CD14-positive monocyte (primary cell): ENCODE results near the gene EYS. TPM values are rescaled to one million over a fixed set of nuclear protein-coding genes. Genes with fewer than 3 reads are reported as not detected.

Experiments used
- DNase-seq, 3 donors: peaks; one replicate each; pipeline ENCODE4 v3.0.0-alpha.2; 2011 to 2022
- H2AFZ ChIP-seq: 2 replicates; pipeline ENCODE4 v1.6.0; 2012; ENCODE audit warnings: mild to moderate bottlenecking, low read depth, low read length, inconsistent platforms; ENCODE audit not compliant: insufficient read depth, poor library complexity, severe bottlenecking
- H3K27ac ChIP-seq, 2 donors: 1 replicate in 1 of 2; 2 replicates in 1 of 2; pipeline ENCODE4 v1.5.1; 2012 to 2013; ENCODE audit warnings: low read length in 2 of 2, control low read depth in 1 of 2, inconsistent platforms in 1 of 2, low read depth in 1 of 2, mild to moderate bottlenecking in 1 of 2
- H3K27me3 ChIP-seq, 2 donors: one replicate each; pipeline versions ENCODE4 v1.6.0 to v1.6.1; 2011 to 2013; ENCODE audit warnings: low read length in 2 of 2; ENCODE audit not compliant: control insufficient read depth in 2 of 2, insufficient read depth in 2 of 2
- H3K36me3 ChIP-seq, 2 donors: replicated peaks in 1 of 2; 1 replicate in 1 of 2; 2 replicates in 1 of 2; pipeline versions ENCODE4 v1.5.1 to v1.6.1; 2012 to 2013; ENCODE audit warnings: low read length in 2 of 2, control low read depth in 1 of 2, inconsistent platforms in 1 of 2, mild to moderate bottlenecking in 1 of 2; ENCODE audit not compliant: insufficient read depth in 2 of 2, control insufficient read depth in 1 of 2
- H3K4me1 ChIP-seq, 2 donors: 1 replicate in 1 of 2; 2 replicates in 1 of 2; pipeline versions ENCODE4 v1.5.1 to v1.6.1; 2012 to 2013; ENCODE audit warnings: low read length in 2 of 2, control low read depth in 1 of 2, inconsistent platforms in 1 of 2, mild to moderate bottlenecking in 1 of 2, moderate library complexity in 1 of 2; ENCODE audit not compliant: insufficient read depth in 2 of 2, control insufficient read depth in 1 of 2
- H3K4me2 ChIP-seq: replicated peaks from 2 replicates; pipeline ENCODE3; 2012; ENCODE audit warnings: low read length, moderate library complexity, mild to moderate bottlenecking; ENCODE audit not compliant: poor library complexity, severe bottlenecking; ENCODE audit errors: extremely low read depth
- H3K4me3 ChIP-seq, 3 experiments: fragments of 200-600 bp in 1 of 3; sonication (generic) in 1 of 3; replicated peaks in 1 of 3; 1 replicate in 2 of 3; 2 replicates in 1 of 3; pipeline ENCODE4 v1.5.1; 2011 to 2013; ENCODE audit warnings: low read length in 3 of 3, mild to moderate bottlenecking in 3 of 3, control low read depth in 2 of 3, low read depth in 2 of 3, inconsistent platforms in 1 of 3, moderate library complexity in 1 of 3
- H3K79me2 ChIP-seq: 2 replicates; pipeline ENCODE4 v1.6.0; 2012; ENCODE audit warnings: mild to moderate bottlenecking, control low read depth, inconsistent platforms, low read length, moderate library complexity; ENCODE audit not compliant: insufficient read depth
- H3K9ac ChIP-seq: 2 replicates; pipeline ENCODE4 v1.6.0; 2017; ENCODE audit warnings: low read length, mild to moderate bottlenecking; ENCODE audit not compliant: insufficient read depth, poor library complexity, severe bottlenecking
- H3K9me3 ChIP-seq, 2 donors: replicated peaks in 1 of 2; 1 replicate in 1 of 2; 2 replicates in 1 of 2; pipeline versions ENCODE4 v1.5.1 to v1.6.1; 2012 to 2013; ENCODE audit warnings: low read length in 2 of 2, control low read depth in 1 of 2; ENCODE audit not compliant: control insufficient read depth in 1 of 2, insufficient read depth in 1 of 2
- H4K20me1 ChIP-seq: 2 replicates; pipeline ENCODE4 v1.6.0; 2012; ENCODE audit warnings: mild to moderate bottlenecking, low read length, control low read depth, moderate library complexity; ENCODE audit not compliant: insufficient read depth
- H3K27ac Mint-ChIP-seq, 7 donors: one replicate each; pipeline ENCODE4 v1.8.0; 2020; ENCODE audit warnings: mild to moderate bottlenecking in 7 of 7, mixed read lengths in 7 of 7, moderate library complexity in 6 of 7, inconsistent platforms in 2 of 7
- H3K27me3 Mint-ChIP-seq, 3 donors: one replicate each; pipeline ENCODE4 v1.8.0; 2021 to 2022; ENCODE audit warnings: low read depth in 3 of 3, mild to moderate bottlenecking in 3 of 3, mixed read lengths in 3 of 3, moderate library complexity in 3 of 3, inconsistent platforms in 1 of 3
- H3K36me3 Mint-ChIP-seq, 2 donors: one replicate each; pipeline ENCODE4 v1.8.0; 2020; ENCODE audit warnings: mixed read lengths in 2 of 2, inconsistent platforms in 1 of 2, mild to moderate bottlenecking in 1 of 2
- H3K4me1 Mint-ChIP-seq: one replicate; pipeline ENCODE4 v1.8.0; 2020; ENCODE audit warnings: mild to moderate bottlenecking, mixed read lengths
- H3K4me3 Mint-ChIP-seq, 2 donors: one replicate each; pipeline ENCODE4 v1.8.0; 2020; ENCODE audit warnings: mild to moderate bottlenecking in 2 of 2, mixed read lengths in 2 of 2, moderate library complexity in 1 of 2
- H3K9me3 Mint-ChIP-seq, 7 donors: one replicate each; pipeline ENCODE4 v1.8.0; 2020 to 2022; ENCODE audit warnings: mixed read lengths in 7 of 7, mild to moderate bottlenecking in 6 of 7, moderate library complexity in 6 of 7, inconsistent platforms in 2 of 7
- CTCF ChIP-seq: fragments of 200-600 bp; IDR thresholded peaks from one replicate; pipeline ENCODE4 v1.8.0; 2022; ENCODE audit warnings: antibody characterized with exemption, mild to moderate bottlenecking
- WGBS: methylation state at CpG from one replicate; pipeline ENCODE4 v1.1.5; 2013; ENCODE audit warnings: missing lambda C conversion rate; ENCODE audit not compliant: insufficient coverage; 5-methylcytosine and 5-hydroxymethylcytosine counted together
- intact Hi-C, 2 donors: fragments of 100-400 bp; cut with micrococcal nuclease; formaldehyde crosslinking; loops; one replicate each; pipeline versions ENCODE4 v1.15.0 to v1.15.1; 2023
- polyA plus RNA-seq, 3 donors: library from polyadenylated mRNA; depleted of rRNA in 1 of 3; unstranded in 2 of 3; stranded (reverse) in 1 of 3; fragments of 300-500 nt in 2 of 3; fragments of >200 nt in 1 of 3; fragmentation: Illumina TruSeq in 2 of 3; gene quantifications; 1 replicate in 2 of 3; 2 replicates in 1 of 3; pipeline ENCODE4 v1.2.3, GENCODE V29; 2012 to 2021

Gene EYS
- polyA plus RNA-seq, 3 donors = 0.01 to 0.03 TPM; not detected in 1

GRCh38 chr6:64050590-64050989 lies 1656.4 kb downstream of the EYS start:
- H3K27ac Mint-ChIP-seq = no peak overlapping the region
- no peak for DNase-seq
- H3K4me2 ChIP-seq = no peak overlapping the region
- no peak overlapping the region for H3K4me3 ChIP-seq
- no peaks in the 10 kb centered on the region for H4K20me1 ChIP-seq
- no peak overlapping the region for H3K4me3 Mint-ChIP-seq
- H3K9me3 ChIP-seq = no peaks in the 10 kb centered on the region
- H3K79me2 ChIP-seq = no peaks in the 10 kb centered on the region
- peaks cover 0 to 7% (median 0%) of the 10 kb centered on the region in 7 donors for H3K9me3 Mint-ChIP-seq
- H3K27me3 Mint-ChIP-seq = peaks cover 0 to 2% (median 0%) of the 10 kb centered on the region in 3 donors
- WGBS = no CpG with 5 or more reads among the region's 1 CpG
- no peaks in the 10 kb centered on the region for H3K27me3 ChIP-seq
- H2AFZ ChIP-seq = no peak overlapping the region
- no peak overlapping the region for H3K27ac ChIP-seq
- H3K4me1 ChIP-seq = no peaks in the 10 kb centered on the region
- no peaks in the 10 kb centered on the region for H3K36me3 Mint-ChIP-seq
- intact Hi-C loops = no loop called here
- no peaks in the 10 kb centered on the region for H3K36me3 ChIP-seq
- no peaks in the 10 kb centered on the region for H3K4me1 Mint-ChIP-seq
- no peak overlapping the region for H3K9ac ChIP-seq
- no peak for TF ChIP-seq CTCF

GRCh38 chr6:64049736-64050135 lies 1657.3 kb downstream of the EYS start:
- Histone ChIP-seq H2AFZ (no peak overlapping the region), H3K36me3 (no peaks in the 10 kb centered on the region), H3K27me3 (no peaks in the 10 kb centered on the region), H3K9me3 (no peaks in the 10 kb centered on the region), H3K4me2 (no peak overlapping the region), H3K27ac (no peak overlapping the region), H3K79me2 (no peaks in the 10 kb centered on the region), H4K20me1 (no peaks in the 10 kb centered on the region), H3K4me1 (no peaks in the 10 kb centered on the region), H3K9ac (no peak overlapping the region), H3K4me3 (no peak overlapping the region)
- TF ChIP-seq CTCF = no peak
- no peaks in the 10 kb centered on the region for H3K4me1 Mint-ChIP-seq
- intact Hi-C loops = no loop called here
- H3K27me3 Mint-ChIP-seq = peaks cover 0 to 2% (median 0%) of the 10 kb centered on the region in 3 donors
- no peaks in the 10 kb centered on the region for H3K36me3 Mint-ChIP-seq
- H3K9me3 Mint-ChIP-seq = peaks cover 0 to 7% (median 0%) of the 10 kb centered on the region in 7 donors
- WGBS = no CpG with 5 or more reads among the region's 2 CpGs
- H3K27ac Mint-ChIP-seq = no peak overlapping the region
- H3K4me3 Mint-ChIP-seq = no peak overlapping the region
- no peak for DNase-seq
